Hepatic stellate cell (primary cell): Measurements from ENCODE around the gene ZW10.
"Not testable (repeated sequence)": the region's sequence is repeated elsewhere in the genome, so short reads cannot be mapped to it uniquely, and the experiment has no call there.

Source experiments
- DNase-seq: peaks from one replicate; pipeline ENCODE4 v3.0.0; 2011; ENCODE audit warnings: low spot score

The ZW10 gene

GRCh38 chr11:113760241-113760640 is 13.3 kb downstream of the ZW10 start:
- no peak for DNase-seq

DNA sequence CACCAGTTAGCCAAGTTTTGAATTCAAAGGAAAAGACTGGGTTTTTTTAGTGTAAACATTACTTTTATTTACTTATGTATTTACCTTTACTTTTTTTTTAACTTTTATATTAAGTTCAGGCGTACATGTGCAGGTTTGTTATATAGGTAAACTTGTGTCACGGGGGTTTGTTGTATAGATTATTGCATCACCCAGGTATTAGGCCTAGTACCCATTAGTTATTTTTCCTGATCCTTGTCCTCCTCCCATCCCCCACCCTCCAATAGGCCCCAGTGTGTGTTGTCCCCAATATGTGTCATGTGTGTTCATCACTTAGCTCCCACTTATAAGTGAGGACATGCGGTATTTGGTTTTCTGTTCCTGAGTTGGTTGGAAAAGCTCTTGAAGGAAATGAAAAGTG is 20.6 kb downstream of the ZW10 start:
- no peak for DNase-seq

DNA sequence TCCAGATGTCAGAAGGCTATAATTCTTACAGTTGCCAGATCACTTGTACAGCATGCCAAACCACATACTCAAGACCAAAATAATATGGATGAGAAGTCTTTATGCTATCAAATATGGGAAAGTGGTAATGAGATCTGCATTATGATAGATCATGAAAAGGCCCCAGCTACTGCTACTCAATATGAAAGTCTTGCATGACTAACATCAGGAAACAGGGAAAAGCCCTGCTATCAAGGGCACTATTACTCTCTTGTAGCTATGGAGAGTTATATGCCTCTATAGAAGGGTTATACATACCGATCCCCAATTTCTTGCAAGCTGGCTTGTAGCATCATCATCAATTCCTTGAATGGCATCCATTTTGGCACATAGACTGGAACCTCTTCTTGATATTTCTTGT is 37.2 kb downstream of the ZW10 start:
- no peak for DNase-seq

- DNase-seq, result no peak
Measured at GRCh38 chr11:113732092-113732491, 41.4 kb downstream of the ZW10 start.

DNA sequence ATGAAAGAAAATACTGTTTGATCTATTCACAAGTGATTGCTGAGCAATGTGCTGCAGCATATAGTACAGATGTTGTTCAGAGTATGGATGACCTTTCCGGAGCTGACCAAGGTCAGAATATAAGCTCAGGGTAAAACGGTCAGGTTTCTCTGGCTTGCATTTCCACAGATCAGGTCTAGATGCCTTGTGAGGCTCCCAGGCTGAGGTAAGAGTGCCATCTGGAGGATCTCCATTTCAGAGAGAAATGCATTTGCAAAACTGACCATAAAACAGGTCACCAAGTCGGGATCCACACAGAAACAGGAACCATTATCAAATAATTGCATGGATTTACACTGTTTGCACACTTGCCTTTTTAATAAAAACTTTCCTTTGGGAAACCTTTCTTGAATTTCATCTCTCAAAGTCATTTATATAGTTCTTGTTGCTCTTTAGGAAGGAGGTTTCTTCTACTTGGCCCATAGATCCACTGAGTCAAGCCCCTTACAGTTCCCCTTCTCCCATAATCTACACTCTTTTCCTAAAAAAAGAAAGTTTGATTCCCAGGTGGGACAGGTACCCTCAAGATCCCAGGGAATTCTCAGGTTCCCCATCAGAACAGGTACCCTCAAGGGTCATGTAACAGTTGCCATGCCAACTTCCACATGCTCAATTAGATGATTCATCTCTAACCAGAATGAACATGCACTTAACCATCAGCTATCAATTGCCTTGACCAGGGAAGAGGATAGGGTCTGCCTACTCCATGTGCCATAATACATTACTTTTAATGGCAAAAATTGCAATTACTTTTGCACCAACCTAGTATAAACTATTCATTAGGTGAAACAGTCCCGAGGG is 42.4 kb downstream of the ZW10 start:
- DNase-seq, result peak; percentile 13

- DNase-seq, result no peak
Measured at GRCh38 chr11:113729456-113729855, 44.0 kb downstream of the ZW10 start.

- no peak for DNase-seq
Measured at GRCh38 chr11:113728814-113729213, 44.7 kb downstream of the ZW10 start.

- no peak for DNase-seq
Measured at GRCh38 chr11:113725913-113726312, 47.6 kb downstream of the ZW10 start.

DNA sequence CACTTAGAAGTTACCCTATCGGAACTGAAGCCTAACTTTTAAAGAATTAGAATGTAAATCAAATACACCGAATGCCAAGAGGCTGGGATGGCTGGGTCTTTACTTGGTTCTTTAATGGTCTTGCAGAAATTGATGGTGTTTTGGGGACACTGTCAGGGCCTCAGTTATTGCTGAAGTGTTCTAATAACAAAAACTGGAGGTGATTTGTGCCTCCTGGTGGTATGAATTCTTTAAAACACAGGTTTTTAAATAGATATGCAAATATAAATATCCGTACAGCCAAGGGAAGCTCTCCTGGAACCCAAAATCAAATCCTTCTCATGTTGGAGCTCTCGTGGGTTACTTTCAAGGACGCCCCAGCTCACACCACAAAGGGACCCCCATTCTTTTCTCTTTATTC is 48.1 kb downstream of the ZW10 start:
- DNase-seq, result no peak

- no peak for DNase-seq
Measured at GRCh38 chr11:113724778-113725177, 48.7 kb downstream of the ZW10 start.

- DNase-seq, result no peak
Measured at GRCh38 chr11:113723787-113724186, 49.7 kb downstream of the ZW10 start.

- DNase-seq, result no peak
Measured at GRCh38 chr11:113722934-113723333, 50.6 kb downstream of the ZW10 start.

- DNase-seq, result no peak
Measured at GRCh38 chr11:113722221-113722620, 51.3 kb downstream of the ZW10 start.

- DNase-seq, result no peak
Measured at GRCh38 chr11:113721462-113722066, 51.9 kb downstream of the ZW10 start.

DNA sequence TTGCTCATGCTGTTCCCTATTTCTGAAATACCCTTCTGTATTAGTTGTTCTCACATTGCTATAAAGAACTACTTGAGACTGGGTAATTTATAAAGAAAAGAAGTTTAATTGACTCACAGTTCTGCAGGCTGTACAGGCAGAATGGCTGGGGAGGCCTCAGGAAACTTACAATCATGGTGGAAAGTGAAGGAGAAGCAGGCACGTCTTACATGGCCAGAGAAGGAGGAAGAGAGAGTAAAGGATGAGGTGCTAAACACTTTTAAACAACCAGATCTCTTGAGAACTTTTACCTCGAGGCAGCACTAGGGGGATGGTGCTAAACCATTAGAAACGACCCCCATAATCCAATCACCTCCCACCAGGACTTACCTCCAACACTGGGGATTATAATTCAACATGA is 53.0 kb downstream of the ZW10 start:
- not testable (repeated sequence) for DNase-seq

GRCh38 chr11:113715882-113716625 is 57.4 kb downstream of the ZW10 start:
- DNase-seq, result no peak

DNA sequence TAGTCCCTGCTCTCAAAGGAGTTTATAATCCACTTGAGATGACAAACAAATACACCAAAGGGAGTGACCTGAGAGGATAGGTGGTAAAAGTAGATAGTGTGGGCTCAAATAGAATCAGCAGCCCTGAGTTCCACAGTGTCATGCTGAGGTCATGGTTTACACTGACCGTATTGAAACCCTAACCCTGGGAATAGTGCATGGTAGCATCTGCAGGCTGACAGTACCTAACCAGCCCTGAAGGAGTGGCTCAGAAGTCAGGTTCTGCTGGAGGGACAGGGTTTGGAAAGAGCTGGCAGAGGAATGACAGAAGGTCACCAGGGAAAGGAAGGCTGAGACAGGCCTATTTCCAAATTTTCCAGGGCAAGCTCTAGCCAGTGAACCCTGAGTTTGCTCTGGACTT is 58.2 kb downstream of the ZW10 start:
- DNase-seq, result no peak

DNA sequence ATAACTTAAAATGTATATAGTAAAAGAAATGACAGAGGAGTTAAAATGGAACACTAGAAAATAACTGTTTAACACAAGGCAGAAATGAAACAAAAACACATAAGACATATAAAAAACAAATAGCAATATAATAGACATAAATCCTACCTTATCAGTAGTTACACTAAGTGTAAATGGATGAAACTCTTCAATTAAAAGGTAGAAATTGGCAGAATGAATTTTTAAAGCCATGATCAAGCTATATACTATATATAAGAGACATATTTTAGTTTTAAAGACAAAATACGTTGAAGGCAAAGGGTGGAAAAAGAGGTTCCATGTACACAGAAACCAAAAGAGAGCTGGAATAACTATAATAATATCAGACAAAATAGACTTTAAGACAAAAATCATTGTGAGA is 62.5 kb downstream of the ZW10 start:
- DNase-seq, result no peak

GRCh38 chr11:113705871-113706655 is 67.4 kb downstream of the ZW10 start, which contains the start of gene TMPRSS5:
TMPRSS5 (minus strand) TSS chr11:113706308; CDS start chr11:113706224, 84 bp downstream.
- DNase-seq, result no peak

- DNase-seq, result not testable (repeated sequence)
Measured at GRCh38 chr11:113703551-113703950, 69.9 kb downstream of the ZW10 start.

GRCh38 chr11:113701491-113701890 is 72.0 kb downstream of the ZW10 start:
- no peak for DNase-seq

- no peak for DNase-seq
Measured at GRCh38 chr11:113698515-113698914, 75.0 kb downstream of the ZW10 start.
